ENCODE measurements around the gene ZNF526.

ZNF526 gene

GRCh38 chr19:42246143-42246921 is 26.2 kb downstream of the ZNF526 start:
- DNase-seq (ENCODE audit: low read depth in 2 of 2): peak in 1 of 2 experiments; percentile 50

- DNase-seq (ENCODE audit: low read depth in 2 of 2): no peak
Observed at GRCh38 chr19:42246922-42247639, 27.0 kb downstream of the ZNF526 start.

- no peak for DNase-seq (ENCODE audit: low read depth in 2 of 2)
Observed at GRCh38 chr19:42247640-42248199, 27.6 kb downstream of the ZNF526 start.

GRCh38 chr19:42248270-42249148 is 28.4 kb downstream of the ZNF526 start:
- no peak for DNase-seq (ENCODE audit: low read depth in 2 of 2)

- no peak for DNase-seq (ENCODE audit: low read depth in 2 of 2)
Observed at GRCh38 chr19:42249149-42249750, 29.1 kb downstream of the ZNF526 start.

- no peak for DNase-seq (ENCODE audit: low read depth in 2 of 2)
Observed at GRCh38 chr19:42249769-42250168, 29.7 kb downstream of the ZNF526 start.

GRCh38 chr19:42250183-42250665 is 30.1 kb downstream of the ZNF526 start:
- DNase-seq (ENCODE audit: low read depth in 2 of 2): no peak

GRCh38 chr19:42250666-42251531 is 30.8 kb downstream of the ZNF526 start:
- DNase-seq (ENCODE audit: low read depth in 2 of 2): no peak

GRCh38 chr19:42251572-42252358 is 31.7 kb downstream of the ZNF526 start:
- no peak for DNase-seq (ENCODE audit: low read depth in 2 of 2)

- DNase-seq (ENCODE audit: low read depth in 2 of 2): no peak
Observed at GRCh38 chr19:42252365-42253244, 32.5 kb downstream of the ZNF526 start.

GRCh38 chr19:42253245-42254088 is 33.4 kb downstream of the ZNF526 start:
- DNase-seq (ENCODE audit: low read depth in 2 of 2): no peak

- DNase-seq (ENCODE audit: low read depth in 2 of 2): no peak
Observed at GRCh38 chr19:42254089-42254849, 34.2 kb downstream of the ZNF526 start.

- peak; percentile 72 to 74 for DNase-seq (ENCODE audit: low read depth in 2 of 2)
Observed at GRCh38 chr19:42254850-42255765, 35.0 kb downstream of the ZNF526 start, which contains the start of gene ERF. TSS of gene ERF (minus strand) at chr19:42255128. CDS start at chr19:42254999, 129 bp downstream.

GRCh38 chr19:42255766-42256745 is 35.9 kb downstream of the ZNF526 start:
- DNase-seq (ENCODE audit: low read depth in 2 of 2): no peak
